ENCODE measurements around the gene NUDT14. TPM values are rescaled to one million over a fixed set of nuclear protein-coding genes. Genes with fewer than 3 reads are reported as not detected.

The NUDT14 gene
- total RNA-seq, 1 experiment from 2014 or later: 75.3 TPM

DNA sequence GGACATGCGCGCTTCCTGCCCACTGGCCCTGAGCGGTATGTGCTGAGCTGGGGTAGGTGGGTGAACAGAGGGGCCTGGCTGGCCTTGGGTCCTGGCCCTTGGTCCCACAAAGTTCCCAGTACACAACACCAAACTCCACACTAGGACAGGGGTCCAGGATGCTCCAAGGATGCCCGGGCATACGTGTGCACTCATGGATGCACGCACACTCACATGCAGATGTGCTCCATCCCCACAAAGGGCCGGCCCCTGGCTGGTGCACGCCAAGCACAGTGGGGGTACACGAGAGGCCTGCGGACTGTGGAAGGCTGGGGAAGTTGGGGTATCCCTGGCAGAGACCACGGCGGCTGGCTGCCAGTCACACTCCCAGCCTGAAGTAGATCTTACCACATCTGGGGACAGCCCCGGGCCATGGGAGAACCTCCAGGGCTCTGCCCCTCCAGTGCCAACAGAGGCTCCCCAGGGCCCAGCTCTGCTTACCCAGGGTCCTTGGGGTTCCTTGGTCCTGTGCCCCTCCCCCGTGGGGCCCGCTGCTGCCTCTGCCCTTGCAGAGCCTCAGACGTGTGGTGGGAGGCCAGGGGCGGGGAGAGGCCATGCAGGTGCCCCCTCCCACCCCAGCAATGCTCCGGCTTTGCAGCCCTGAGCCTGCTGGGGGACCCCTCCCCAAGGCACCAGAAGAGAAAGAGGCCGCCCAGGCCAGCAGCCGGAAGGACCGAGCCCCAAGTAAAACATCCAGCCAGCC is 24.0 kb upstream of the NUDT14 start:
- Histone ChIP-seq H3K27me3 (ENCODE audit: control insufficient read depth, insufficient read depth, low read length) (no peaks in the 10 kb centered on the region), H3K27ac (ENCODE audit: low read length) (no peak overlapping the region), H3K36me3 (ENCODE audit: control insufficient read depth, insufficient read depth, low read length) (no peaks in the 10 kb centered on the region), H3K4me1 (ENCODE audit: control insufficient read depth, insufficient read depth, low read length) (no peaks in the 10 kb centered on the region; the same call in 1 of the 2 replicates), H3K9me3 (ENCODE audit: control insufficient read depth, insufficient read depth, low read depth, low read length) (no peaks in the 10 kb centered on the region), H3K4me3 (ENCODE audit: low read depth in 2 of 2, low read length in 2 of 2) (no peak overlapping the region)
- ATAC-seq (no peak), DNase-seq (ENCODE audit: low read depth, low spot score) (no peak)
- in situ Hi-C loops (cut with HindIII; ENCODE audit: low pct_unique_long_range_greater_than_20kb, low sequenced_read_pairs) (no loop called here), intact Hi-C loops (cut with micrococcal nuclease; ENCODE audit: unreplicated experiment) (loop anchor here (5.0 kb wide), 1 partner anchor 77 kb away; no protein-coding TSS in a partner anchor)
- BruUV-seq (replicated peaks): no TSS peak
- TF ChIP-seq TCF7L2 (IDR thresholded peaks at IDR 0.05; ENCODE audit: low read depth, low read length) (no peak), POLR2AphosphoS5 (IDR thresholded peaks at IDR 0.05; ENCODE audit: low read depth, low read length) (no peak)
- TF ChIP-seq, protein P1, sequence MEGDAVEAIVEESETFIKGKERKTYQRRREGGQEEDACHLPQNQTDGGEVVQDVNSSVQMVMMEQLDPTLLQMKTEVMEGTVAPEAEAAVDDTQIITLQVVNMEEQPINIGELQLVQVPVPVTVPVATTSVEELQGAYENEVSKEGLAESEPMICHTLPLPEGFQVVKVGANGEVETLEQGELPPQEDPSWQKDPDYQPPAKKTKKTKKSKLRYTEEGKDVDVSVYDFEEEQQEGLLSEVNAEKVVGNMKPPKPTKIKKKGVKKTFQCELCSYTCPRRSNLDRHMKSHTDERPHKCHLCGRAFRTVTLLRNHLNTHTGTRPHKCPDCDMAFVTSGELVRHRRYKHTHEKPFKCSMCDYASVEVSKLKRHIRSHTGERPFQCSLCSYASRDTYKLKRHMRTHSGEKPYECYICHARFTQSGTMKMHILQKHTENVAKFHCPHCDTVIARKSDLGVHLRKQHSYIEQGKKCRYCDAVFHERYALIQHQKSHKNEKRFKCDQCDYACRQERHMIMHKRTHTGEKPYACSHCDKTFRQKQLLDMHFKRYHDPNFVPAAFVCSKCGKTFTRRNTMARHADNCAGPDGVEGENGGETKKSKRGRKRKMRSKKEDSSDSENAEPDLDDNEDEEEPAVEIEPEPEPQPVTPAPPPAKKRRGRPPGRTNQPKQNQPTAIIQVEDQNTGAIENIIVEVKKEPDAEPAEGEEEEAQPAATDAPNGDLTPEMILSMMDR (IDR thresholded peaks at IDR 0.05): no peak
- CTCF ChIA-PET: no interaction called here
- POLR2A ChIA-PET: no interaction called here

DNA sequence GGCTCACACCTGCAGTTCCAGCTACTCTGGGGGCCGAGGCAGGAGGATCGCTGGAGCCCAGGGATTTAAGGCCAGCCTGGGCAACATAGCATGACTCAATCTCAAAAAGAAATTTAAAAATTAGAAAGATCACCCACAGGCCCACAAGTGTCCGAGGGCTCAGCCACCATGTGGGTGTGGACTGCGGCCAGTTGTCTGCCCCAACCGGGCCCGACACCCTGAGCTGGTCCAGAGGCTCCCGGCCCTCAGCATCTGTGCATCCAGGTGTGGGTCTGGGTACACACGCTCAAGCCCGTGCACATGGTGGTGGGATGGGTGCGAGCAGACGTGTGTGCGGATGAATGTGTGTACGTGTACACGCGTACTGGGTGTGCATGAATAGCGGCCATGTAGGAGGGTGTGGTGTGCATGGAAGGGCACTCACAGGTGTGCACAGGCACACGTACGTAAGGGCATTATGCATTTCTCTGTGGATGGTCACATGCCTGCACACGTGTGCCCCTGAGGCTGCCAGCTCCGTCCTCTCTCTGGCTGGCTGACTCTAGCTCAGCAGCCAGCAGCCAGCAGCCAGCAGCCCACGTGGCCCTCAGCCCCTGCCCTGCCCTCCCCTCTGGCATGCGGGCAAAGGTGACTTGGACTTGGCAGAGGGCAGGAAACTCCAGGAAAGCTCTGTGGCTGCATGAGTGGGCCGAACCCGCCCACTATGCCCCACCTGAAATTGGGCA is 23.3 kb upstream of the NUDT14 start:
- in situ Hi-C loops (cut with HindIII; ENCODE audit: low pct_unique_long_range_greater_than_20kb, low sequenced_read_pairs): no loop called here
- DNase-seq (ENCODE audit: low read depth, low spot score) (no peak), ATAC-seq (peak; percentile 29; the same call in 1 of the 2 replicates)
- POLR2A ChIA-PET: no interaction called here
- Histone ChIP-seq H3K36me3 (ENCODE audit: control insufficient read depth, insufficient read depth, low read length) (no peaks in the 10 kb centered on the region), H3K4me1 (ENCODE audit: control insufficient read depth, insufficient read depth, low read length) (no peaks in the 10 kb centered on the region; the same call in 1 of the 2 replicates), H3K27ac (ENCODE audit: low read length) (no peak overlapping the region), H3K4me3 (ENCODE audit: low read depth in 2 of 2, low read length in 2 of 2) (no peak overlapping the region), H3K9me3 (ENCODE audit: control insufficient read depth, insufficient read depth, low read depth, low read length) (no peaks in the 10 kb centered on the region), H3K27me3 (ENCODE audit: control insufficient read depth, insufficient read depth, low read length) (no peaks in the 10 kb centered on the region)
- intact Hi-C loops (cut with micrococcal nuclease; ENCODE audit: unreplicated experiment): loop anchor here (5.0 kb wide), 1 partner anchor 78 kb away; no protein-coding TSS in a partner anchor
- CTCF ChIA-PET: no interaction called here
- TF ChIP-seq POLR2AphosphoS5 (IDR thresholded peaks at IDR 0.05; ENCODE audit: low read depth, low read length) (no peak), SIN3A (IDR thresholded peaks at IDR 0.05; ENCODE audit: borderline replicate concordance, insufficient read depth, low read depth, low read length) (no peak), TCF7L2 (IDR thresholded peaks at IDR 0.05; ENCODE audit: low read depth, low read length) (no peak)
- TF ChIP-seq, protein P2, sequence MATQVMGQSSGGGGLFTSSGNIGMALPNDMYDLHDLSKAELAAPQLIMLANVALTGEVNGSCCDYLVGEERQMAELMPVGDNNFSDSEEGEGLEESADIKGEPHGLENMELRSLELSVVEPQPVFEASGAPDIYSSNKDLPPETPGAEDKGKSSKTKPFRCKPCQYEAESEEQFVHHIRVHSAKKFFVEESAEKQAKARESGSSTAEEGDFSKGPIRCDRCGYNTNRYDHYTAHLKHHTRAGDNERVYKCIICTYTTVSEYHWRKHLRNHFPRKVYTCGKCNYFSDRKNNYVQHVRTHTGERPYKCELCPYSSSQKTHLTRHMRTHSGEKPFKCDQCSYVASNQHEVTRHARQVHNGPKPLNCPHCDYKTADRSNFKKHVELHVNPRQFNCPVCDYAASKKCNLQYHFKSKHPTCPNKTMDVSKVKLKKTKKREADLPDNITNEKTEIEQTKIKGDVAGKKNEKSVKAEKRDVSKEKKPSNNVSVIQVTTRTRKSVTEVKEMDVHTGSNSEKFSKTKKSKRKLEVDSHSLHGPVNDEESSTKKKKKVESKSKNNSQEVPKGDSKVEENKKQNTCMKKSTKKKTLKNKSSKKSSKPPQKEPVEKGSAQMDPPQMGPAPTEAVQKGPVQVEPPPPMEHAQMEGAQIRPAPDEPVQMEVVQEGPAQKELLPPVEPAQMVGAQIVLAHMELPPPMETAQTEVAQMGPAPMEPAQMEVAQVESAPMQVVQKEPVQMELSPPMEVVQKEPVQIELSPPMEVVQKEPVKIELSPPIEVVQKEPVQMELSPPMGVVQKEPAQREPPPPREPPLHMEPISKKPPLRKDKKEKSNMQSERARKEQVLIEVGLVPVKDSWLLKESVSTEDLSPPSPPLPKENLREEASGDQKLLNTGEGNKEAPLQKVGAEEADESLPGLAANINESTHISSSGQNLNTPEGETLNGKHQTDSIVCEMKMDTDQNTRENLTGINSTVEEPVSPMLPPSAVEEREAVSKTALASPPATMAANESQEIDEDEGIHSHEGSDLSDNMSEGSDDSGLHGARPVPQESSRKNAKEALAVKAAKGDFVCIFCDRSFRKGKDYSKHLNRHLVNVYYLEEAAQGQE (IDR thresholded peaks at IDR 0.05; ENCODE audit: insufficient read depth in 1 of 2, low read depth in 2 of 2, low read length in 1 of 2): no peak
- TF ChIP-seq, protein P1 (IDR thresholded peaks at IDR 0.05): no peak
- BruUV-seq (replicated peaks): no TSS peak
